HFF-Myc (cell line): ENCODE data around the gene CPXM2.

Source experiments
- DNase-seq: peaks from one replicate; pipeline ENCODE4 v3.0.0-alpha.2; 2011; ENCODE audit warnings: low read depth; ENCODE audit errors: extremely low read depth
- H3K4me3 ChIP-seq: replicated peaks from 2 replicates; pipeline ENCODE4 v1.5.1; 2011; ENCODE audit warnings: low read depth, mild to moderate bottlenecking, control low read depth, low read length
- CTCF ChIP-seq: IDR thresholded peaks from 2 replicates; pipeline ENCODE4 v1.5.1; 2012; ENCODE audit warnings: mild to moderate bottlenecking, low read depth, low read length, control low read depth; ENCODE audit errors: missing control alignments

CPXM2 gene

GRCh38 chr10:123843835-123844234 is 47.8 kb downstream of the CPXM2 start:
- DNase-seq: no peak
- TF ChIP-seq CTCF: no peak
- H3K4me3 ChIP-seq: no peak overlapping the region

- H3K4me3 ChIP-seq: no peak overlapping the region
- no peak for DNase-seq
- no peak for TF ChIP-seq CTCF
Measured at GRCh38 chr10:123842692-123843385, 48.8 kb downstream of the CPXM2 start.

GRCh38 chr10:123841560-123841959 is 50.0 kb downstream of the CPXM2 start:
- no peak for DNase-seq
- H3K4me3 ChIP-seq: no peak overlapping the region
- no peak for TF ChIP-seq CTCF

GRCh38 chr10:123841115-123841514 is 50.5 kb downstream of the CPXM2 start:
- TF ChIP-seq CTCF: no peak
- no peak overlapping the region for H3K4me3 ChIP-seq
- DNase-seq: no peak

- no peak for TF ChIP-seq CTCF
- DNase-seq: no peak
- no peak overlapping the region for H3K4me3 ChIP-seq
Measured at GRCh38 chr10:123840714-123841113, 50.9 kb downstream of the CPXM2 start.

- DNase-seq: no peak
- no peak overlapping the region for H3K4me3 ChIP-seq
- TF ChIP-seq CTCF: no peak
Measured at GRCh38 chr10:123838596-123839310, 52.9 kb downstream of the CPXM2 start.
